GM12891 (cell line): Measurements from ENCODE around the gene INSR.

Source experiments
- POLR2A ChIP-seq: IDR thresholded peaks from 2 replicates; pipeline ENCODE4 v1.6.1; 2011; ENCODE audit warnings: low read depth, low read length, control low read depth
- TAF1 ChIP-seq: IDR thresholded peaks from 2 replicates; pipeline ENCODE4 v1.6.1; 2011; ENCODE audit warnings: low read depth, low read length, control low read depth

- no peak for TF ChIP-seq POLR2A
- TF ChIP-seq TAF1 = no peak
These were observed 169.4 kb downstream of the INSR start for GRCh38 chr19:7124782-7125181.
